ENCODE results near the gene COX6A2. TPM values are rescaled to one million over a fixed set of nuclear protein-coding genes. Genes with fewer than 3 reads are reported as not detected.
"Not testable (repeated sequence)": the region's sequence is repeated elsewhere in the genome, so short reads cannot be mapped to it uniquely, and the experiment has no call there.

The COX6A2 gene
- polyA plus RNA-seq, 3 donors from 2014 or later: 1.5 to 1.8 TPM; not detected in 1

DNA sequence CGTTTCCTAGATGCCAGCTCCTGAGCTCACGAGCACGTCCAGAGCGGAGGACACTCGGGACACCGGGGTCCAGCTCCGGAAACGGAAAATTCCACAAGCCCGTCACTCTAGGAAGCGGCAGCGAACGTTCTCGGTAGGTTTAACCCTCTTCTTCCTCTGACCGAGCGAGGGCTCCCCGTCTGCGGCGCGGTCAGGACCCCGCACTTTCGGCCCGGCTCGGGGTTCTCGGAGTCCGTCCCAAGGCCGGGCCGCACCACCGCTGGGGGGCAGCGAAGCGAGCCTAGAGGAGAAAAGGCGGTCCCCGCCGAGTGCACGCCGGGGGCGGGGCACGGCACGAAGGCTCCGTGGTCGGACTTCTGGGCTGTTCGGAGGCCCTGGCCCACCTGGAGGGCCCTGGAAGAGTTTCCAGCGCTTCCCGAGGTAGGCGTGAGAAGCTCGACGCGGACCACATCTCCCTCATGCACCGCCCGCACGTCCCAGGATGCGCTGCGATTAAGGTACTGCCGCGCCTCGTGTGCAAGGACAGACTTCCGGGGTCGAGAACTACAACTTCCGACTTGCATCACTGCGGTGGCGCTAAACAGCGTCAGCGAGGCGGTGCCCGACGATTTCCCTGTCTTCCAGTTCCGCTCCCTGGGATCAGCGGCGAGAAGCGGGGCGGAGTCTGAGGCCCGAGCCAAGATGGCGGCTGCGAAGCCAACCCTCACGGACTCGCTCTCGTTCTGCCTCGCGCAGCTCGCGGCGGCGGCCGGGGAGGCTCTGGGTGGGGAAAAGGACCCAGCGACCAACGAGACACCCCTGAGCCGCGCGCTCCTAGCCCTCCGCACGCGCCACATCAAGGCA is 30.9 kb upstream of the COX6A2 start, which contains the start of gene ARMC5:
Gene ARMC5, plus strand, starts transcription at position 658 of the 843 bp plus-strand sequence. Its CDS starts 24 bp downstream, at position 682.
- H3K27ac Mint-ChIP-seq: peak within 1 kb of the TSS; percentile 94 to 98 (median 96)
- peaks cover 48 to 55% of the 10 kb centered on the region in 2 donors for H3K4me1 Mint-ChIP-seq
- peak; percentile 97 to 98 (median 97) for DNase-seq
- H3K27me3 Mint-ChIP-seq (ENCODE audit: low read depth in 3 of 3): peaks cover 2 to 16% (median 3%) of the 10 kb centered on the region in 3 donors
- peaks cover 4 to 5% (median 5%) of the 10 kb centered on the region in 3 donors for H3K36me3 Mint-ChIP-seq
- H3K9me3 Mint-ChIP-seq: no peaks in the 10 kb centered on the region
- peak within 1 kb of the TSS; percentile 92 to 96 (median 94) for H3K4me3 Mint-ChIP-seq

DNA sequence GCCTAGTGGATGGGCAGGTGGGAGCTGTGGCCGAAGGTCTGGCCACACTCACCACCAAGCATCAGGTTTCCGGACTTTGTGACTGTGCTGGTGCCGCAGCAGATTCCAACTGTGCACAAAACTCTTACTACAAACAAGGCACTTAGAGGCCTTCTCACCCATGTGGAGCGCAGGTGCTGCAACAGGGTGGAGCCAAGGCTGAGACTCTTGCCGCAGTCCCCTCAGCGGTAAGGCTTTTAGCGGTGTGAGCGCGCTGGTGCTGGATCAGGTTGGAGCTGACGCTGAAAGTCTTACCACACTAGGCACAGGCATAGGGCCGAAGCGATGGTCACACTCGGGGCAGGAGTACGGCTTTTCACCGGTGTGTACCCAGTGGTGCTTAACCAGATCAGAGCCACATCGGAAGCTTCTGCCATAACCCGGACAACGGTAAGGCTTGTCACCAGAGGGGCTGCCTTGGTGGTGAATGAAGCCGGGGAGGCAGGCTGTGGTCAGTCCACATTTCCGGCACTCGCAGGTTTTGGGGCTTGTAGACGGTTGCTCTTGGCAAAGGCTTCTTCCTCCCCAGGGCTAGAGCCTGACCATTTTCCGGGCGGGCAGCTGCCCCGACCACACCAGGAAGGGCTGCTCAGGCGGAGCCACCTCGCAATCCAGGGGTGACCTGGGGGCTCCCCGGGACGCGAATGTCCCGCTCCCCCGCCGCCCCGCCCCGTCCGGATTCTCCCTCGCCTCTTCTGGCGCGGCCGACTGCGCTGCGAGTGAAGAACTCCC is 30.1 kb upstream of the COX6A2 start:
- Mint-ChIP-seq H3K27ac (peak overlapping the region; percentile 93 to 98 (median 96)), H3K27me3 (ENCODE audit: low read depth in 3 of 3) (peaks cover 2 to 15% (median 3%) of the 10 kb centered on the region in 3 donors), H3K9me3 (no peaks in the 10 kb centered on the region), H3K4me1 (peaks cover 55 to 63% of the 10 kb centered on the region in 2 donors), H3K36me3 (peaks cover 0 to 5% (median 4%) of the 10 kb centered on the region in 3 donors), H3K4me3 (peak overlapping the region; percentile 90 to 96 (median 94))
- DNase-seq: peak; percentile 82 to 86 (median 85)

DNA sequence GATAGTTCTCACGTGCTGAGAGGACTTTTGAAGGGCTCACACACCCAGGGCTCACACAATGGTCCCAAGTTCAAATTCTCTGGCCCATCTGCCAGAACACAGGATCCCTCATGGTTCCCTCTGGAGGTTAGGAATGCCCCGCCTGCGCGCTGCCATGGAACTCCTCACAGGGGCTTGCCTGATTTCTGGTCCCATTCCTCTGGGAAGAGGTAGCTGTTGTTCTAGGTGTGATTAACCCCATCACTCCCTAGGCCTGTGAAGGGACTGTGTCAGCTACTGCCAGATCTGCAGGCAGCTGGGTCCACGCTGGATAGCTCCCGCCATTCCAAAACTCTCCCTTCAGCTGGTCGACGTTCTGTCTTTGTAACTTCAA is 28.8 kb upstream of the COX6A2 start:
- DNase-seq: no peak
- no peaks in the 10 kb centered on the region for H3K9me3 Mint-ChIP-seq
- no peaks in the 10 kb centered on the region for H3K36me3 Mint-ChIP-seq
- peaks cover 59 to 65% of the 10 kb centered on the region in 2 donors for H3K4me1 Mint-ChIP-seq
- peak overlapping the region in 3 of 6 donors; percentile 32 to 95 (median 34) for H3K27ac Mint-ChIP-seq
- H3K4me3 Mint-ChIP-seq: peak overlapping the region in 4 of 5 donors; percentile 17 to 96 (median 32)
- H3K27me3 Mint-ChIP-seq (ENCODE audit: low read depth in 3 of 3): peaks cover 0 to 15% (median 3%) of the 10 kb centered on the region in 3 donors

DNA sequence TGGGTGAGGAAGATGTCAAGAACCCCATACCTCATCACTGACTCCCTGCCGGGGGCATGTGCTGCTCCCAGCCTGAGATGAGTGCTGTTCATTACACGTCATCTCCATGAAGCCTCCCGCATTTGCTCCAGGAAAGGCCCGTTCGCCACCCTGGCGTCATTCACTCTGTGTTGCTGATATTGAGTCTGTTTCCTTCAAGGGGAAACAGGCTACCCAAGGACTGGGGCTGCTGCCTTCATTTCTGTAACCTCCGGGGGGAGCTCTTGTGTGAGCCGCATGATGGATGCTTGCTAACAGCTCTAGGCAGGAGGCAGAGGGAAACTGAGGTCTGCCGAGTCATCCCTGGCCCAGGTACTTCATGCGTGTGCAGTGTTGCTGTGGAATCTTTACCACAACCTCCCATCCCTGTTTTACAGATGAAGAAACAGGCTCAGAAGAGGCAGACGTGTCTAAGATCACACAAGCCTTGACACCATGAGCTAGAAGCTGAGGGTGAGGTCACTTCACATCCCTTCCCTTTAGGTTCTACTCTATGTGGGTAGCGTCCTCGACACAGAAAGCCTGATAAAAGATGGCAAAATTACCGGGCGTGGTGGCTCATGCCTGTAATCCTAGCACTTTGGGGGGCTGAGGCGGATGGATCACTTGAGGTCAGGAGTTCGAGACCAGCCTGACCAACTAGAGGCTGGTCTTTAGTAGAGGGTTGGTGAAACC is 27.6 kb upstream of the COX6A2 start:
- Mint-ChIP-seq H3K27me3 (ENCODE audit: low read depth in 3 of 3) (peaks cover 0 to 15% (median 3%) of the 10 kb centered on the region in 3 donors), H3K27ac (peak overlapping the region; percentile 20 to 83 (median 49)), H3K9me3 (no peaks in the 10 kb centered on the region), H3K36me3 (peaks cover 0 to 3% (median 0%) of the 10 kb centered on the region in 3 donors), H3K4me1 (peaks cover 61 to 69% of the 10 kb centered on the region in 2 donors), H3K4me3 (peak overlapping the region in 4 of 5 donors; percentile 38 to 53 (median 42))
- DNase-seq: no peak

DNA sequence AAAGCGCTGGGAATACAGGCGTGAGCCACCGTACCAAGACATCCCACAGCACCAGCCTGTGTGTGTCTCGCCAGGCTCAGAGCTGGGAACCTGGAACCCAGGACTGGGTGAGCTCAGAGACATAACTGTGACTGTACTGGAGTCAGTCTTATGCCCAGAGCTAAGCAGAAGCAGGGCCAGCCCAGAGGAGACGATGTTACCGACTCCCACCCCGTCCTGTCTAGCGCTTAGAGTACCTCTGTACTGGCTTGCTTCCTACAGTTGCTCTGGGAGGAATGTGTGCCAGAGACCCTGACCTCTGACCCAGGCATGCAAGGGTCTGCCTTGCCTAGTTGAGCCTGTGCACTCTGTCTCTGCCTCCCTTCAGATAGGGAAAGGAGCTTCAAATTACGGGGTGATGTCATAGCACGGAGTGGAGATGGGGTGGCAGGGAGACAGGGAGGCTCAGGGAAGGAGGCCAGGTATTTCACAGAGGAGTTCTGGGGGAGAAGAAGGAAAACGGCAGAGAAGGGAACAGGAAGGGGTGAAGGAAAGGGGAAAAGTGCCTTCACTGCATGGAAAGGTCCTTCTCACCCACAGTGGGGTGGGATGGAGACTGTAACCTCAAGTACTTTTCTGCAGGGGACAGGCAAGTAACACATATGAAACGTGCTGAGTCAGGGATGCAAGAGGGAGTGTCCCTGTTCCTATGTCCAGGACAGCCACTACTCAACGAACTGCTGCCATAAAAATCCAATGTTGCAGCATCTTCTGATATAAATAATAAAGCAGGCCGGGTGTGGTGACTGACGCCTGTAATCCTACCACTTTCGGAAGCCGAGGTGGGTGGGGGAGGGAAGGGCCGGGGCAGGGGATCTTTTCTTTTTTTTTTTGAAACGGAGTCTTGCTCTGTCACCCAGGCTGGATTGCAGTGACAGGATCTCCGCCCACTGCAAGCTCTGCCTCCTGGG is 25.4 kb upstream of the COX6A2 start:
- no peak for DNase-seq
- Mint-ChIP-seq H3K4me1 (peaks cover 51 to 60% of the 10 kb centered on the region in 2 donors), H3K9me3 (no peaks in the 10 kb centered on the region), H3K4me3 (peak overlapping the region in 1 of 5 donors; percentile 24), H3K27ac (peak overlapping the region in 4 of 6 donors; percentile 37 to 53 (median 42)), H3K27me3 (ENCODE audit: low read depth in 3 of 3) (peaks cover 0 to 6% (median 1%) of the 10 kb centered on the region in 3 donors), H3K36me3 (peaks cover 0 to 3% (median 0%) of the 10 kb centered on the region in 3 donors)

DNA sequence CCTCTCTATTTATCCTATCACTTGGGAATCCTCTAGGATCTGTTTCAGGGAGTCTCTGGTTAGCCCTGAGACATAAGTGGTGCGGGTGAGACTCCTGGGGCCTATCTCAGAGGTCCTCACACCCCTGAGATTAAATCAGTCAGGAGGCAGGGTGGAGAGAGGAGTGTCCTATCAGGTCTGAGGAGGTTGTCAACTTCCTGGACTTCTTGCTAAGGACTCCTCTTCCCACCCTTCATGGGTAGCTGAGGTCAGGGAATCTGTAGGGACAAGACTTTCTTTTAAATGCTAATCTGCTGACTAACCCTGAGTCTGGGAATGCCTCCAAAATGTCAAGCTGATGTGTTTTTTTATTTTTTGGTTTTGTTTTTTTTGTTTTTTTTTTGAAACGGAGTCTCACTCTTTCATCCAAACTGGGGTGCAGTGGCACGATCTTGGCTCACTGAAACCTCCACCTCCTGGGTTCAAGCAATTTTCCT is 24.5 kb upstream of the COX6A2 start:
- Mint-ChIP-seq H3K9me3 (no peaks in the 10 kb centered on the region), H3K27ac (peak overlapping the region in 2 of 6 donors; percentile 15 to 46), H3K4me3 (no peak overlapping the region), H3K4me1 (peaks cover 43 to 52% of the 10 kb centered on the region in 2 donors), H3K36me3 (peaks cover 0 to 3% (median 0%) of the 10 kb centered on the region in 3 donors), H3K27me3 (ENCODE audit: low read depth in 3 of 3) (peaks cover 0 to 1% (median 0%) of the 10 kb centered on the region in 3 donors)
- DNase-seq: no peak

DNA sequence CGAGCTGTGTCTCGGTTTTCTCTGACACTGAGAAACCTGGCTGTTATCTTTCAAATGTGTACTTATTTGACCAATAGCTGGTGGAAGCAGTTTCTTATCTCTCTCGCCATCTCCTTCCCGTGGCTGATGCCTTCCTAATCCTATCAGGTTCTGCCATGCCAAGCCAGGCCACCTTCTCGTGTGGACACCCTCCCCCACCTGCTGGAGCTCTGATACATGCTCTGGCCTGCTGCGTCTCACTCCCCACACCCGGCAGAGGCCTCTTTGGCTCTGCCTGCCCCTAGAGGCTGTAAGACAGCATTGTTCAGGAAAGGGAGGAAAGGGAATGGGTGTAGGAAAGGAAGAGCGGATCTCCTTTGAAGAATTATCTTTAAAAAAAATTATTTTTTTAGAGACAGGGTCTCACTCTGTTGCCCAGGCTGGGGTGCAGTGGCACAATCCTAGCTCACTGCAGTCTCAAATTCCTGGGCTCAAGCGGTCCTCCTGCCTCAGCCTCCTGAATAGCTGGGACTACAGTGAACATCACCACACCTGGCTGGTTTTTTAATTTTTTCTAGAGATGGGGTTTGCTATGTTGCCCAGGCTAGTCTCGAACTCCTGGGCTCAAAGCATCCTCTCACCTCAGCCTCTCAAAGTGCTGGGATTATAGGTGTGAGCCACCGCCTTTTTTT is 23.7 kb upstream of the COX6A2 start:
- H3K9me3 Mint-ChIP-seq: no peaks in the 10 kb centered on the region
- H3K4me1 Mint-ChIP-seq: peaks cover 35 to 43% of the 10 kb centered on the region in 2 donors
- no peak for DNase-seq
- no peak overlapping the region for H3K4me3 Mint-ChIP-seq
- H3K36me3 Mint-ChIP-seq: peaks cover 0 to 3% (median 0%) of the 10 kb centered on the region in 3 donors
- H3K27ac Mint-ChIP-seq: peak overlapping the region in 1 of 6 donors; percentile 78
- no peaks in the 10 kb centered on the region for H3K27me3 Mint-ChIP-seq (ENCODE audit: low read depth in 3 of 3)

DNA sequence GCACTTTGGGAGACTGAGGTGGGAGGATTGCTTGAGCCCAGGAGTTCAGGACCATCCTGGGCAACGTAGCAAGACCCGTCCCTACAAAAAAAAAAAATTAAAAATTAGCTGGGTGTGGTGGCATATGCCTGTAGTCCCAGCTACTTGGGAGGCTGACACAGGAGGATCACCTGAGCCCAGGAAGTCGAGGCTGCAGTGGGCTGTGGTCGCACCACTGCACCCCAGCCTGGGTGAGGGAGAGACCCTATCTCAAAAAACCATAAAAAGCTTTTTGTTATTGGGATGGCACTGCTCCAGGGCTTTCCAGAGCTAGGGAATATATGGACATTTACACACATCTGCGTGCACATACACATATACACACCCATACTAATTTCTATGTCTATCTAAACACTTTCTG is 23.0 kb upstream of the COX6A2 start:
- no peak for DNase-seq
- no peaks in the 10 kb centered on the region for H3K9me3 Mint-ChIP-seq
- no peaks in the 10 kb centered on the region for H3K27me3 Mint-ChIP-seq (ENCODE audit: low read depth in 3 of 3)
- H3K4me1 Mint-ChIP-seq: peaks cover 30 to 40% of the 10 kb centered on the region in 2 donors
- no peak overlapping the region for H3K4me3 Mint-ChIP-seq
- H3K27ac Mint-ChIP-seq: peak overlapping the region in 2 of 6 donors; percentile 30 to 62
- peaks cover 0 to 3% (median 0%) of the 10 kb centered on the region in 3 donors for H3K36me3 Mint-ChIP-seq

DNA sequence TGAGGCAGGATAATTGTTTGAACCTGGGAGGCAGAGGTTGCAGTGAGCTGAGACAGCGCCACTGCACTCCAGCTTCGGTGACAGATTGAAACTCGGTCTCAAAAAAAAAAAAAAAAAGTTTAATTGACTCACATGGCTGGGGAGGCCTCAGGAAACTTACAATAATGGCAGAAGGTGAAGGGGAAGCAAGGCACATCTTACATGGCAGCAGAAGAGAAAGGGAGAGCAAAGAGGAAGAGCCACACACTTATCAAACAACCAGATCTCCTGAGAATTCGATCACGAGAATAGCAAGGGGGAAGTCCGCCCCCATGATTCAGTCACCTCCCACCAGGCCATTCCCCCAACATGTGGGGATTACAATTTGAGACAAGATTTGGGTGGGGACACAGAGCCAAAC is 17.8 kb upstream of the COX6A2 start:
- peak overlapping the region in 1 of 6 donors; percentile 5 for H3K27ac Mint-ChIP-seq

DNA sequence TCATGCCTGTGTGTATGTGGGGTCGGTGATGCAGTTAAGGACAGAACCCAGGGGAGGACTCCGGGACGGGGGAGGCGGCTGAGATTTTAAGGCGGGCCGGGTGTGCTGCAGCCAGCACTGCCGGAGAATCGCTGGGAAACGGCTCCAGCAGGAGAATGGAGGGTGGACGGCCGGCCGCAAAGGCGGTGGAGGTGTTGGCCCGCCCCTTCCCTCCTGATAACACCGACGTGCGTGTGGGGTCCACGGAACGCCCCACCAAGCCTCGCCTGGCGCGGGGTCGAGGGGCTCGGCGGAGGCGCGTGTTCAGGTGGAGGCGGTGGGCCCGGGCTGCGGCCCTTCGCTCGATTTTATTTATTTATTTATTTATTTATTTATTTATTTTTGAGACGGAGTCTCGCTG is 13.8 kb upstream of the COX6A2 start:
- peak overlapping the region; percentile 79 to 89 (median 83) for H3K4me3 Mint-ChIP-seq
- DNase-seq: no peak
- H3K36me3 Mint-ChIP-seq: no peaks in the 10 kb centered on the region
- H3K9me3 Mint-ChIP-seq: no peaks in the 10 kb centered on the region
- H3K27me3 Mint-ChIP-seq (ENCODE audit: low read depth in 3 of 3): peaks cover 0 to 4% (median 1%) of the 10 kb centered on the region in 3 donors
- H3K27ac Mint-ChIP-seq: peak overlapping the region in 4 of 6 donors; percentile 6 to 76 (median 63)
- peaks cover 27 to 41% of the 10 kb centered on the region in 2 donors for H3K4me1 Mint-ChIP-seq

More for the DNA sequence above, 17.8 kb upstream of the COX6A2 start:
- H3K36me3 Mint-ChIP-seq; H3K27me3 Mint-ChIP-seq (ENCODE audit: low read depth in 3 of 3); DNase-seq; H3K4me3 Mint-ChIP-seq; H3K9me3 Mint-ChIP-seq: not testable (repeated sequence)
- H3K4me1 Mint-ChIP-seq: peaks cover 9 to 19% of the 10 kb centered on the region in 2 donors

DNA sequence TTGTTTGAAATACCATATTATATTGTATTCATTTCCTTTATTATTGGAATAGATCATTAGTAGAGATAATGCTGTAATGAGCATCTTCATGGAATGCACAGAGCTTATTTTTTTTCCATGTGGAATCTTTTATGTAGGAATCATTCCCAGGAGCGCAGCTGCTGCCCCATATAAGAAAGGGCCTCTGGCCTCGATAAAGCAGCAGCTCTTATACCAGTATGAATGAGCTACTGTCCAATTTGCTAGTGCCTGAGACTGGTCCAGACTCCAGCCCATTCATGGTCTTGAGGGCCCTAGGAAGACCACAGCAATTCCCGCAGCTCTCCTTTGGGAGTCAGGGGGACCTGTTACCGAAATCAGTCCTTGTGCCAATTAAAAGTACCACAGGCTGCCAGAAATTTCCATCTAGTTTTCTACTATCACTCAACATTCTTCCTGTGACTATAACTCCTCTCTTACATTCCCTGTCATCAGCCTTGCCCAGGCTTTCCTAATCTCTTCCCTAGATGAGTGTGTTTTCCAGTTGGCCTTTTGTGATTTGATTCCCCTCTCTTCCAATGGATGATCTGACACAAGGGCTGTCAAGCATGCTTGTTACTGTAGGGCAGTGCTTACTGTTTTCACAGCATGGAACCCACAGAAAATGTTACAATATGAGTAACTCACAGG is 12.5 kb upstream of the COX6A2 start:
- no peaks in the 10 kb centered on the region for H3K9me3 Mint-ChIP-seq
- DNase-seq: no peak
- peaks cover 27 to 41% of the 10 kb centered on the region in 2 donors for H3K4me1 Mint-ChIP-seq
- H3K27me3 Mint-ChIP-seq (ENCODE audit: low read depth in 3 of 3): peaks cover 0 to 4% (median 1%) of the 10 kb centered on the region in 3 donors
- peak overlapping the region in 3 of 5 donors; percentile 8 to 35 (median 34) for H3K4me3 Mint-ChIP-seq
- no peaks in the 10 kb centered on the region for H3K36me3 Mint-ChIP-seq
- H3K27ac Mint-ChIP-seq: no peak overlapping the region

Measured in immature natural killer cell (primary cell).